Breast epithelium (tissue), 3 donors: ENCODE measurements around the gene PAMR1.

Experiments used
- POLR2A ChIP-seq: fragments of 450-650 bp; IDR thresholded peaks from one replicate; pipeline ENCODE4 v1.6.1; 2016; ENCODE audit warnings: antibody characterized with exemption, mild to moderate bottlenecking, moderate library complexity
- TF ChIP-seq, protein P1 (sequence below), 3 donors: fragments of 450-650 bp; IDR thresholded peaks; one replicate each; pipeline ENCODE4 v1.5.1; 2016 to 2017; ENCODE audit warnings: antibody characterized with exemption in 3 of 3, mild to moderate bottlenecking in 3 of 3, moderate library complexity in 3 of 3

DNA sequence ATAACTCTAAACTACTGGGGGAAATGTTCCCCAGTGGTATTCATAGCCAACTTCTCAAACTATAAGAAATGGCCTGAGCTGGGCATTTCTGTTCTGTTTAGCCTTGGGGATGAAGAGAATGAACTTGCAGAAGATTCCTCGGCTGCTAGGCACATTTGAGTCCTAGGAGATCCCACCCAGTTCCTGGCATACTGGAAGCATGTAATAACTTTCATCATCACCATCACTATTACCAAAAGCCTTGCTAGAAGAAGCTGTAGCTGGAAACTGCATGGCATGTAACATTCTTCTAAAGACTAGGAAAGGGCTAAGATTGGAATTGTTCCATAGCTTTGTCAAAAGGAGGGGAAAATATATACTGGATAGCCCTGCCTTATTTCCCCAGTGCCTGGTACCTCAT, 65.9 kb downstream of the PAMR1 start:
- TF ChIP-seq POLR2A, result no peak
- TF ChIP-seq, protein P1, sequence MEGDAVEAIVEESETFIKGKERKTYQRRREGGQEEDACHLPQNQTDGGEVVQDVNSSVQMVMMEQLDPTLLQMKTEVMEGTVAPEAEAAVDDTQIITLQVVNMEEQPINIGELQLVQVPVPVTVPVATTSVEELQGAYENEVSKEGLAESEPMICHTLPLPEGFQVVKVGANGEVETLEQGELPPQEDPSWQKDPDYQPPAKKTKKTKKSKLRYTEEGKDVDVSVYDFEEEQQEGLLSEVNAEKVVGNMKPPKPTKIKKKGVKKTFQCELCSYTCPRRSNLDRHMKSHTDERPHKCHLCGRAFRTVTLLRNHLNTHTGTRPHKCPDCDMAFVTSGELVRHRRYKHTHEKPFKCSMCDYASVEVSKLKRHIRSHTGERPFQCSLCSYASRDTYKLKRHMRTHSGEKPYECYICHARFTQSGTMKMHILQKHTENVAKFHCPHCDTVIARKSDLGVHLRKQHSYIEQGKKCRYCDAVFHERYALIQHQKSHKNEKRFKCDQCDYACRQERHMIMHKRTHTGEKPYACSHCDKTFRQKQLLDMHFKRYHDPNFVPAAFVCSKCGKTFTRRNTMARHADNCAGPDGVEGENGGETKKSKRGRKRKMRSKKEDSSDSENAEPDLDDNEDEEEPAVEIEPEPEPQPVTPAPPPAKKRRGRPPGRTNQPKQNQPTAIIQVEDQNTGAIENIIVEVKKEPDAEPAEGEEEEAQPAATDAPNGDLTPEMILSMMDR (IDR thresholded peaks at IDR 0.05), result no peak
